LHCN-M2 (cell line): ENCODE results near the gene MC2R. TPM values are rescaled to one million over a fixed set of nuclear protein-coding genes. Genes with fewer than 3 reads are reported as not detected.

Experiments used
- total RNA-seq: library from RNA; depleted of rRNA; stranded (reverse); fragments of >200 nt; gene quantifications from 2 replicates; pipeline ENCODE4 v1.2.3, GENCODE V29; 2014; rRNA removed

Gene MC2R
- total RNA-seq, 1 experiment from 2014 or later, result not detected

Other genes with a start within 250 kb of the MC2R start
- 19.7 and 26.8 TPM in 2 replicates for gene FAM210A, start 189.0 kb downstream of the MC2R start, total RNA-seq
- 19.2 and 20.0 TPM in 2 replicates for gene RNMT, start 188.9 kb downstream of the MC2R start, total RNA-seq
- not detected in 2 replicates for gene MC5R, start 91.4 kb downstream of the MC2R start, total RNA-seq
- gene ZNF519, start 216.9 kb upstream of the MC2R start, total RNA-seq, result 7.5 and 11.5 TPM in 2 replicates